ENCODE data around the gene USP30. TPM values are rescaled to one million over a fixed set of nuclear protein-coding genes. Genes with fewer than 3 reads are reported as not detected.
A peak's percentile ranks its signal among the peaks of the same experiment; 100 is the strongest.
"Not testable (repeated sequence)": the region's sequence is repeated elsewhere in the genome, so short reads cannot be mapped to it uniquely, and the experiment has no call there.

Gene USP30, protein sequence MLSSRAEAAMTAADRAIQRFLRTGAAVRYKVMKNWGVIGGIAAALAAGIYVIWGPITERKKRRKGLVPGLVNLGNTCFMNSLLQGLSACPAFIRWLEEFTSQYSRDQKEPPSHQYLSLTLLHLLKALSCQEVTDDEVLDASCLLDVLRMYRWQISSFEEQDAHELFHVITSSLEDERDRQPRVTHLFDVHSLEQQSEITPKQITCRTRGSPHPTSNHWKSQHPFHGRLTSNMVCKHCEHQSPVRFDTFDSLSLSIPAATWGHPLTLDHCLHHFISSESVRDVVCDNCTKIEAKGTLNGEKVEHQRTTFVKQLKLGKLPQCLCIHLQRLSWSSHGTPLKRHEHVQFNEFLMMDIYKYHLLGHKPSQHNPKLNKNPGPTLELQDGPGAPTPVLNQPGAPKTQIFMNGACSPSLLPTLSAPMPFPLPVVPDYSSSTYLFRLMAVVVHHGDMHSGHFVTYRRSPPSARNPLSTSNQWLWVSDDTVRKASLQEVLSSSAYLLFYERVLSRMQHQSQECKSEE
- 34.3 TPM for total RNA-seq

DNA sequence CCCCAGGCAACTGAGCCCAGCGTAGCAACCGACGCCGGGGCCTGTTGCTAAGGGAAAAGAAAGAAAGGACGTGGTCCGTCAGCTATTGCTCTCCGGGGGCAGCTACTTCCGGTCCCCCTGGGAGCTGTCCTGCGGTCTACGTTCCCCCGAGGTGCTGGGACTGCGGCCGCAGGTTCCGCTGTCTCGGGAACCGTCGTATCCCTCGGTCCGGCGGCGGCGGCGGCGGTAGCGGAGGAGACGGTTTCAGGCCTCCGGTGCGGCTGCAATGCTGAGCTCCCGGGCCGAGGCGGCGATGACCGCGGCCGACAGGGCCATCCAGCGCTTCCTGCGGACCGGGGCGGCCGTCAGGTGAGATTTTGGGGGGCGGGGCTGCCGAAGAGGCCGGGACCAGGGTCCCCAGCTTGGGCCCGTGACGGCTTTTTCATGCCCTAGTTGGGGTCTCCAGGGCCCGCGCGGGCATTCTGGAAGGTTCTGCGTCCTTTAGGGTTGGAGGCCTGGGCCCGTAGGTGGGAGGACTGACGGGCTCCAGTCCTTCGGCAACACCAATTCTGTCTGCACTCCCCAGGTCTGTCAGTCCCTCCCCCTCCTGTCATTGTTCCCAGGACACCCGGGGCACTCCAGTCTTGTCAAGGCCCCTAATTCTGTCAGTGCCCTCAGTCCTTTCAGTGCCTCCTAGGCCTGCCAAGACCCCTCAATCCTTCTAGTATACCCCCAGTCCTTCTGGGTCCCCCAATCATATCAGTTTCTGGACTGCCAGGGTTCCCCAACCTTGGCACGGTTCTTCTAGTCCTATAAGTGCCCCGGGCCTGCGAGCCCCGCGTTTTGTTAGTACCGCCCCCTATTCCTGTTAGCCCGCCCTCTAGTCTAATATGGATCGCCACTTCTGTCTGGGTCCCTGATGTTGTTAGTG is at the start of gene USP30:
TSS of gene USP30 (plus strand) at position 163 of the 910 bp plus-strand sequence. CDS start at position 266, 103 bp downstream.
- Histone ChIP-seq H3K9me3 (ENCODE audit: low read depth, low read length) (no peaks in the 10 kb centered on the region), H3K4me3 (ENCODE audit: low read length) (peak within 1 kb of the TSS; percentile 75), H3K27me3 (ENCODE audit: insufficient read depth, low read length) (no peaks in the 10 kb centered on the region), H3K4me1 (ENCODE audit: insufficient read depth, low read length) (peaks cover 24% of the 10 kb centered on the region)

DNA sequence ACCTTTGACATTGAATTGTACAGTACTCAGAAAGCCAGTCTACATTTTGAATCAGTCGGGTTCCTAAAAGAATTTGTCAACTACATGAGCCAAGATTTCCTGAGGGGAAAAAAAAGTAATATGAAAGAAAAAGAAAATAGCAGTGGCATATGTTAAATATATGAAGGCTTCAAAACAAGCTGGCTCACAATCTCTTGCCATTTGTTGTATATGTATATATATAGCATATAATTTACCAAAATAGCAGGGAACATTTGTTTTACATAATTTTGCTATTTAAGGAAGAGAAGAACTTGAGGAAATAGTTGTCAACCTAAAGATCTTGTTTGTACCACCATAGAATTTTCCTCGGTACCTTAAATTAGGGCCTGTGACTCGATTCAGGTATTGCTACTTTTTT is 48.4 kb upstream of the USP30 start:
- no peaks in the 10 kb centered on the region for H3K9me3 ChIP-seq (ENCODE audit: low read depth, low read length)
- no peaks in the 10 kb centered on the region for H3K27me3 ChIP-seq (ENCODE audit: insufficient read depth, low read length)
- no peak overlapping the region for H3K4me3 ChIP-seq (ENCODE audit: low read length)
- H3K4me1 ChIP-seq (ENCODE audit: insufficient read depth, low read length), result no peaks in the 10 kb centered on the region

DNA sequence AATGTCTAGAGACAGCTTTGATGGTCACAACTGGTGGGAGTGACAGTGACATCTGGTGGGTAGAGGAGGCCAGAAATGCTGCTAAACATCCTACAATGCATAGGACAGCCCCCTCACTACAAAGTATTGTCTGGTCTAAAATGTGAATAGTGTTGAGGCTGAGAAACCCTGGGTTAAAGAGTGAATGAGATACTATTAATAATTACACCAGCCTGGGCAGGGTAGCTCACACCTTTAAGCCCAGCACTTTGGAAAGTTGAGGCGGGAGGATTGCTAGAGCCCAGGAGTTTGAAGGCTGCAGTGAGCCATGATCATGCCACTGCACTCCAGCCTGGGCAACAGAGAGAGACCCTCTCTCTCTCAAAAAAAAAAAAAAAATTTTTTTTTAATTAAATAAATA is 42.6 kb upstream of the USP30 start:
- no peaks in the 10 kb centered on the region for H3K4me1 ChIP-seq (ENCODE audit: insufficient read depth, low read length)
- no peak overlapping the region for H3K4me3 ChIP-seq (ENCODE audit: low read length)
- no peaks in the 10 kb centered on the region for H3K27me3 ChIP-seq (ENCODE audit: insufficient read depth, low read length)
- H3K9me3 ChIP-seq (ENCODE audit: low read depth, low read length), result no peaks in the 10 kb centered on the region

DNA sequence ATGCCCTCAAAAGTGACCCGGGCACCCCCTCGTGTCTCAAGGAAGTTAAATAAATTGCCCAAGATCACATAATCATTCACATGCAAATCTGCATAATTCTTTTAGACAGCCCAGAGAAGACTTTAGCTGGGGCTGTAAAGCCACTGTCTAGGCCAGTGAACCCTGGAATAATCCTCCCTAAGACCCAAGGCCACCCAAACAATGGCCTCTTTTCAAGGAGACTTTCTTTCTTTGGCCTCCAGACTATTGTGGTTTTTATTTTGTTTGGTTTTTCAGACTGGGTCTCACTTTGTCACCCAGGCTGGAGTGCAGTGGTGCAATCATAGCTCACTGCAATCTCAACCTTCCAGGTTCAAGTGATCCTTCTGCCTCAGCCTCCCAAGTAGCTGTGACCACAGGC is 42.1 kb upstream of the USP30 start:
- Histone ChIP-seq H3K9me3 (ENCODE audit: low read depth, low read length) (no peaks in the 10 kb centered on the region), H3K4me1 (ENCODE audit: insufficient read depth, low read length) (no peaks in the 10 kb centered on the region), H3K4me3 (ENCODE audit: low read length) (no peak overlapping the region), H3K27me3 (ENCODE audit: insufficient read depth, low read length) (no peaks in the 10 kb centered on the region)

DNA sequence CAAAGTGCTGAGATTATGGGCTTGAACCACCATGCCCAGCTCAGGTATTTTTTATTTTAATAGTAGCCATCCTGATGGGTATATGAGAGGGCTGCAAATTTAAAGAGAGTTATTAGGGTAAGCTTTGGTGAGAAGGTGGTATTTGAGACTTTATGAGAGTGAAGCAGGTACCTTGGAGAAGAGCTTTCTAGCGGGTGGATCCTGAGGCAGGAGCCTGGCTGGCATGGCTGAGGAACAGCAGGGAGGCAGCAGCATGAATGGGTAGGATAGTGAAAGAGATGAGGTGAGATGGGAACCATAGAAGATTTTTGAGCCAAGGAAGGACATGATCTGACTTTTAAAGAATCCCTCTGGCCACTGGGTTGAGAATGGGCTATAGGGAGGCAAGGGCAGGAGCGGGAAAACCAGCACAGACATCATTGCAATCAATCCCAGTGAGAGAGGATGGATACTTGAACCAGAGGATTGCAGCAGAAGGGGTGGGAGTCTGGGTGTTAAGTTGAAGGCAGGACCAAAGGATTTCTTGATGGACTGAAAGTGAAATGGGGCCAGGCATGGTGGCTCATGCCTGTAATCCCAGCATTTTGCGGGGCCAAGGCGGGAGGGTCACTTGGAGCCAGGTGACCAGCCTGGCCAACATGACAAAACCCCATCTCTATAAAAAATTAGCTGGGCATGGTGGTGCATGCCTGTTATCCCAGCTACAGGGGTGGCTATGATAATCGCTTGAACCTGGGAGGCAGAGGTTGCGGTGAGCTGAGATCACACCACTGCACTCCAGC is 37.2 kb upstream of the USP30 start:
- Histone ChIP-seq H3K9me3 (ENCODE audit: low read depth, low read length) (no peaks in the 10 kb centered on the region), H3K4me1 (ENCODE audit: insufficient read depth, low read length) (no peaks in the 10 kb centered on the region), H3K27me3 (ENCODE audit: insufficient read depth, low read length) (peaks cover 2% of the 10 kb centered on the region), H3K4me3 (ENCODE audit: low read length) (no peak overlapping the region)

DNA sequence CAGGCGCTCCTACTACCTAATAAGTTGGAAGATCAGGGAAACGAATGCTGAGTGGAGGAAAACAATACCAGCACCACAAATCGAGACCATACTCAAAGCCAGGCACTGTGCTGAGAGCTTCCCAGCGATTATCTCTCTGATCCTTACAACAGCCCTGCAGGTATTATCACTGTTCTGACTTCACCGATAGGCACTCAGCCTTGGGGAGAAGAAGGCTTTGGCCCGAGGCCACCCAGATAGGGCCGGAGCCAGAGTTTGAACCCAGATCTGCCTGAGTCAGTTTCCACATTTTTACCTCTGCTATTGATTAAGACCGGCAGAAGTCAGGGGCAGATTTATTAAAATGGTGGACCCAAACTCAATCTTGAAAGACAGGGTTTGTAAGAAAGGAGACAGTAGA is 36.4 kb upstream of the USP30 start:
- no peak overlapping the region for H3K4me3 ChIP-seq (ENCODE audit: low read length)
- H3K4me1 ChIP-seq (ENCODE audit: insufficient read depth, low read length), result no peaks in the 10 kb centered on the region
- peaks cover 7% of the 10 kb centered on the region for H3K27me3 ChIP-seq (ENCODE audit: insufficient read depth, low read length)
- no peaks in the 10 kb centered on the region for H3K9me3 ChIP-seq (ENCODE audit: low read depth, low read length)

DNA sequence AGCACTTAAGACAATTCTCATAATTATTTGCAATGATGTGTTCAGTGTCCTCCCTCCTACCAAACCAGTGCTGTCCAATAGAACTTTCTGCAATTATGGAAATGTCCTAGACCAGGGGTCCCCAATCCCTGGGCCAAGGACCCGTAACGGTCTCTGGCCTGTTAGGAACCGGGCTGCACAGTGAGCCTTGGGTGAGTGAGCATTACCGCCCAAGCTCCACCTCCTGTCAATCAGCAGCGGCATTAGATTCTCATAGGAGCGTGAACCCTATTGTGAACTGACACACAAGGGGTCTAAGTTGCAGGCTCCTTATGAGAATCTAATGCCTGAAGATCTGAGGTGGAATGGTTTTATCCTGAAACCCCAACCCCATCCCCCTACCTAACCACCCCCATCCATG is 35.4 kb upstream of the USP30 start:
- Histone ChIP-seq H3K4me3 (ENCODE audit: low read length) (no peak overlapping the region), H3K9me3 (ENCODE audit: low read depth, low read length) (no peaks in the 10 kb centered on the region), H3K4me1 (ENCODE audit: insufficient read depth, low read length) (no peaks in the 10 kb centered on the region), H3K27me3 (ENCODE audit: insufficient read depth, low read length) (peaks cover 16% of the 10 kb centered on the region)

DNA sequence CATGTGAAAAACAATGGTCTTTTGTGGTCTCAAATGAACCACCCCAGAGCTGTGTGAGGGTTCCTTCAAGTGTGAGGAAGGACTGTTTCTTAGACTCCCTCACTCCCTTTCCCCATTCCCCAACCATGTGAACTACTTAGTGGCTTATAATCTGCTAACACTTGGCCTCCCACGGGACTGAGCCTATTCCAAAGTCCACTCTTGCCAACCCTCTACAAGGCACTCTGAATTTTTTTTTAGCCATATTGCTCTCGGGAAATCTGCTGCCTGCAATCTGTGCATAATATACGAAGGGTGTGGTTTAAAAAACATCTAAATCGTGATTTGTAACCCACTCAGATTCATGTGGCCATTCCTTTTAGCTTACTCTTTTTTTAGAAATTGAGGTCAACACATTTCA is 34.1 kb upstream of the USP30 start:
- peaks cover 16% of the 10 kb centered on the region for H3K27me3 ChIP-seq (ENCODE audit: insufficient read depth, low read length)
- H3K4me1 ChIP-seq (ENCODE audit: insufficient read depth, low read length), result no peaks in the 10 kb centered on the region
- no peak overlapping the region for H3K4me3 ChIP-seq (ENCODE audit: low read length)
- no peaks in the 10 kb centered on the region for H3K9me3 ChIP-seq (ENCODE audit: low read depth, low read length)

DNA sequence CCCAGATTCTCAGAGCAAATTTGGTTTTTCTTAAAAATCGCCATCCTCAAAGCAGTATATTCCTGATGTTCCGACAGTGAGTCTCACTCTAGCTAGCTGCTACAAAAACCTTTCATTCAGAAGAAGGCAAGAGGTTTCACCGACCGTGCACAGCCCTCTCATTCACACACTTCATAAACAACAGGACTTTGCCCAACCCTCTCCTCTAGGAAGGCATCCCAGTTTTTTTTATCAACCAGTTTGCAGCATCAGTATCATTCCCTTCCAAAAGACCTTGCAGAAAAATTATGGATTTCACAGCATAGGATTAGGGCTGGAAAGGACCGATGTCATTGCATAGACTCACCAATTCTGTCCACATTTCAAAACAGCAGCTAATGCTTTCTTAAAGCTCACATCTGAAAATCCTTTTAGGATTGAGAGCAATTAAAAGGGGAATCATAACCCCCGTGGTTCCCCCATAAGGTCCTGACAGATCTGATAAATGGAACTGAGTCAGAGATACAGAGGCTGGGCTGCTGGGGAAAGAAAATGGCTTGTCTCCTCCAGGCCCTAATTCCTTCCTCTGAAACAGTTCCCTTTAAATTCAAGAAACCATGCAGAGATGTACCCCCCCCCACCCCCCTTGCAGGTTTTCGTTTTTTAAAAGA is 32.1 kb upstream of the USP30 start:
- Histone ChIP-seq H3K4me3 (ENCODE audit: low read length) (no peak overlapping the region), H3K4me1 (ENCODE audit: insufficient read depth, low read length) (no peaks in the 10 kb centered on the region), H3K27me3 (ENCODE audit: insufficient read depth, low read length) (peaks cover 16% of the 10 kb centered on the region), H3K9me3 (ENCODE audit: low read depth, low read length) (no peaks in the 10 kb centered on the region)

DNA sequence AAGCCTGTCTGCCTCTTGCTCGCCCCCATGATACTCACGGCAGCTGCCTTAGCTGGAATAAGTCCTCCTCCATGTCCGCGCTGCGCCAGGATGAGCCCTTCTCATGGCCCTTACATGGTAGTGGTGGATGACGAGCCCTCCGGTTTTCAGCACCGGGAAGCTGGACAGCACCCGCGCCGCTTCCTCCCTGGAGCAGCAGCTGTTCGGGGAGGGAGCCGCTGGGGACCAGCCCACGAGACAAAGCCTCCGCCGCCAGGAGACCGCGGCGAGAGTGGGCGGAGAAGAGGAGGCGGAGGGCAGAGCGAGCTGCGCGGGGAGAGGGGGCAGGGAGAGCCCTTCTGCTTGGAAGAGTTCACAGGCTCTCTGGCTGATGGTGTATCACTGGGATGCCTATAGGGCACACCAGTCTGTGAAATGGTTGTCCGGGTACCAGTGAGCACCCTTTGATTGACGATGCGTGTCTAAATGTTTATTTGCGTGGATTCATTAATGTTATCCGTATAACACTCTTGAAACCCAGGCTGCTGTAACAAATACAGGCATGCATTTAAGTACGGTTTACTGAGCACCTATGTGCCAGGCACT is 31.5 kb upstream of the USP30 start, which contains the start of gene SVOP:
TSS of gene SVOP (minus strand) at position 273 of the 585 bp plus-strand sequence. CDS start at position 73, 200 bp downstream.
- Histone ChIP-seq H3K9me3 (ENCODE audit: low read depth, low read length) (no peaks in the 10 kb centered on the region), H3K4me3 (ENCODE audit: low read length) (no peak within 1 kb of the TSS), H3K4me1 (ENCODE audit: insufficient read depth, low read length) (no peaks in the 10 kb centered on the region), H3K27me3 (ENCODE audit: insufficient read depth, low read length) (peaks cover 16% of the 10 kb centered on the region)

DNA sequence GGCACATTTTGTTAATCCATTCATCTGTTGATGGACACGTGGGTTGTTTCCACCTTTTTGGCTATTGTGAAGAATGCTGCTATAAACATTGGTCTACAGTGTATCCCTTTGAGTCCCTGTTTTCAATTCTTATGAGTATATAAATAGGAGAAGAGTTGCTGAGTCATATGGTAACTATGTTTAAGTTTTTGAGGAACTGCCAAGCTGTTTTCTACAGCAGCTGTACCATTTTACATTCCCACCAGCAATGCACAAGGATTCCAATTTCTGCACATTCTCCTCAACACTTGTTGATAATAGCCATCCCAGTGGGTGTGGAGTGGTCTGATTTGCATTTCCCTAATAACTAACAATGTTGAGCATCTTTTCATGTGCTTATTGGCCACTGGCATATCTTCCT is 24.6 kb upstream of the USP30 start:
- peaks cover 11% of the 10 kb centered on the region for H3K27me3 ChIP-seq (ENCODE audit: insufficient read depth, low read length)
- no peaks in the 10 kb centered on the region for H3K9me3 ChIP-seq (ENCODE audit: low read depth, low read length)
- H3K4me1 ChIP-seq (ENCODE audit: insufficient read depth, low read length), result no peaks in the 10 kb centered on the region
- H3K4me3 ChIP-seq (ENCODE audit: low read length), result no peak overlapping the region

DNA sequence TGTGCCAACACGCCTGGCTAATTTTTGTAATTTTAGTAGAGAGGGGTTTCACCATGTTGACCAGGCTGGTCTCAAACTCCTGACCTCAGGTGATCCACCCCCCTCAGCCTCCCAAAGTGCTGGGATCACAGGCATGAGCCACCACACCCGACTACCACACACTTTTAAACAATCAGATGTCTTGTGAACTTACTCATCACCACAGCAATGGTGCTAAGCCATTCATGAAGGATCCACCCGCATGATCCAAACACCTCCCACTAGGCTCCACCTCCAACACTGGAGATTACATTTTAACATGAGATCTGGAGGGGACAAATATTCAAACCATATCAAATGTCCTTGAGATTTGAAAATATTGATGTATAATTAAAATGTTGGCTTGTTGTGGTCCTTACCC is 23.8 kb upstream of the USP30 start:
- H3K4me3 ChIP-seq (ENCODE audit: low read length), result not testable (repeated sequence)
- peaks cover 11% of the 10 kb centered on the region for H3K27me3 ChIP-seq (ENCODE audit: insufficient read depth, low read length)

DNA sequence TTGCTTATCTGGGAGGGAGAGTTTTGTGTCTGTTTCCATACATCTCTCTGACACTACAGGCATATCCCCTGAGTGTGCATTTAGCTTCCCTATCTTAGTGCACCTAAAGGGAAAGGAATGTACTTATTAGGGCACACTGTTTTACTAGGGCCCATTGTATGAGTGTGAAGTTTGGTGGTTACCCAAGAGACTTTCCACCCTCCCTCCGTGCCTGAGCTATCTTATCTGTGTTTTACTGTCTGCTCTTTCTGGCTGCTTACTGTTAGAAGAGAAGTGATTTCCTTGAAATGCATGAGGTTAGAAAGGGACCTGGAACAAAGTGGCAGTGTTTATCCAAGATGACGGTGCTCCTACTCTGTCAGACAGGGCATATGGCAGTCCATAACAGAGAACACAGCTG is 23.0 kb upstream of the USP30 start:
- no peak overlapping the region for H3K4me3 ChIP-seq (ENCODE audit: low read length)
- H3K9me3 ChIP-seq (ENCODE audit: low read depth, low read length), result no peaks in the 10 kb centered on the region
- peaks cover 11% of the 10 kb centered on the region for H3K27me3 ChIP-seq (ENCODE audit: insufficient read depth, low read length)
- H3K4me1 ChIP-seq (ENCODE audit: insufficient read depth, low read length), result no peaks in the 10 kb centered on the region

More for the DNA sequence above, 23.8 kb upstream of the USP30 start:
- not testable (repeated sequence) for H3K9me3 ChIP-seq (ENCODE audit: low read depth, low read length); H3K4me1 ChIP-seq (ENCODE audit: insufficient read depth, low read length)

Measured in mononuclear cell (primary cell).